Measurements from ENCODE around the gene SPTB.

SPTB gene

DNA sequence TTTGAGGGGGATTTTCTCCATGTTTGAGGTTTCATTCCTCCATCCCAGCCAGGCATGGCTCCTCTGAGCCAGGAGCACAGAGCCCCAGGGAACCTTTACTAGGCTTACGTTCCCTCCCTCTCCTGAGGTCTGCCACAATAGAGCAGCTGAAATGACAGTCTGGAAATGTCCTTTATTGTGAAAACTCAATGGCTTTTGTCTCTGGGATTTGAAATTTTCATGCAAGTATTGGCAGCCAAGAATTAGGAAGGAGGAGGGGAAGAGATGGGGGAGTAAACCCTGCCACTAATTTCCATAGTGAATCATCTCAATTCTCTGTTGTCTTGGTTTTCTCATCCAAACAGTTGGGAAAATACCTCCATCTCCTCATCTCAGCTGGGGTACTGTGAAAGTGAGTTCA, 178.0 kb downstream of the SPTB start:
- H3K79me2 ChIP-seq (ENCODE audit: control insufficient read depth, low read length), result no peaks in the 10 kb centered on the region
- H3K27ac ChIP-seq (ENCODE audit: low read depth, low read length), result no peak overlapping the region
- no peak for TF ChIP-seq EZH2phosphoT487 (IDR thresholded peaks at IDR 0.05; ENCODE audit: borderline replicate concordance, low read length)
- peaks cover 8% of the 10 kb centered on the region for H3K4me1 ChIP-seq (ENCODE audit: control insufficient read depth, low read length)
- H3K4me2 ChIP-seq (ENCODE audit: low read length), result no peak overlapping the region
- no peak overlapping the region for H3K4me3 ChIP-seq (ENCODE audit: low read length)
- no peaks in the 10 kb centered on the region for H3K36me3 ChIP-seq (ENCODE audit: control insufficient read depth, low read length)
- H3K9me3 ChIP-seq (ENCODE audit: control insufficient read depth, insufficient read depth, low read length), result no peaks in the 10 kb centered on the region
- no peaks in the 10 kb centered on the region for H3K9me2 ChIP-seq (replicated peaks; ENCODE audit: control insufficient read depth, low read length)
- H3F3A ChIP-seq (ENCODE audit: control insufficient read depth, insufficient read depth), result no peaks in the 10 kb centered on the region
- H3K27me3 ChIP-seq (ENCODE audit: control insufficient read depth, low read length), result peaks cover 60% of the 10 kb centered on the region
- no peaks in the 10 kb centered on the region for H4K20me1 ChIP-seq (ENCODE audit: control insufficient read depth, insufficient read depth, low read depth, low read length)

GRCh38 chr14:64700894-64701293, 178.8 kb downstream of the SPTB start:
- Histone ChIP-seq H3K4me3 (ENCODE audit: low read length) (no peak overlapping the region), H4K20me1 (ENCODE audit: control insufficient read depth, insufficient read depth, low read depth, low read length) (no peaks in the 10 kb centered on the region), H3K4me2 (ENCODE audit: low read length) (no peak overlapping the region), H3F3A (ENCODE audit: control insufficient read depth, insufficient read depth) (no peaks in the 10 kb centered on the region), H3K4me1 (ENCODE audit: control insufficient read depth, low read length) (peaks cover 8% of the 10 kb centered on the region), H3K79me2 (ENCODE audit: control insufficient read depth, low read length) (no peaks in the 10 kb centered on the region), H3K27ac (ENCODE audit: low read depth, low read length) (no peak overlapping the region), H3K9me2 (replicated peaks; ENCODE audit: control insufficient read depth, low read length) (no peaks in the 10 kb centered on the region), H3K36me3 (ENCODE audit: control insufficient read depth, low read length) (no peaks in the 10 kb centered on the region), H3K9me3 (ENCODE audit: control insufficient read depth, insufficient read depth, low read length) (no peaks in the 10 kb centered on the region), H3K27me3 (ENCODE audit: control insufficient read depth, low read length) (peaks cover 59% of the 10 kb centered on the region)
- no peak for TF ChIP-seq EZH2phosphoT487 (IDR thresholded peaks at IDR 0.05; ENCODE audit: borderline replicate concordance, low read length)
- TF ChIP-seq, protein P1, sequence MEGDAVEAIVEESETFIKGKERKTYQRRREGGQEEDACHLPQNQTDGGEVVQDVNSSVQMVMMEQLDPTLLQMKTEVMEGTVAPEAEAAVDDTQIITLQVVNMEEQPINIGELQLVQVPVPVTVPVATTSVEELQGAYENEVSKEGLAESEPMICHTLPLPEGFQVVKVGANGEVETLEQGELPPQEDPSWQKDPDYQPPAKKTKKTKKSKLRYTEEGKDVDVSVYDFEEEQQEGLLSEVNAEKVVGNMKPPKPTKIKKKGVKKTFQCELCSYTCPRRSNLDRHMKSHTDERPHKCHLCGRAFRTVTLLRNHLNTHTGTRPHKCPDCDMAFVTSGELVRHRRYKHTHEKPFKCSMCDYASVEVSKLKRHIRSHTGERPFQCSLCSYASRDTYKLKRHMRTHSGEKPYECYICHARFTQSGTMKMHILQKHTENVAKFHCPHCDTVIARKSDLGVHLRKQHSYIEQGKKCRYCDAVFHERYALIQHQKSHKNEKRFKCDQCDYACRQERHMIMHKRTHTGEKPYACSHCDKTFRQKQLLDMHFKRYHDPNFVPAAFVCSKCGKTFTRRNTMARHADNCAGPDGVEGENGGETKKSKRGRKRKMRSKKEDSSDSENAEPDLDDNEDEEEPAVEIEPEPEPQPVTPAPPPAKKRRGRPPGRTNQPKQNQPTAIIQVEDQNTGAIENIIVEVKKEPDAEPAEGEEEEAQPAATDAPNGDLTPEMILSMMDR (IDR thresholded peaks at IDR 0.05; ENCODE audit: low read depth, low read length, poor library complexity, severe bottlenecking), result no peak

GRCh38 chr14:64700290-64700689, 179.4 kb downstream of the SPTB start:
- Histone ChIP-seq H3K4me2 (ENCODE audit: low read length) (no peak overlapping the region), H4K20me1 (ENCODE audit: control insufficient read depth, insufficient read depth, low read depth, low read length) (no peaks in the 10 kb centered on the region), H3K4me3 (ENCODE audit: low read length) (no peak overlapping the region), H3F3A (ENCODE audit: control insufficient read depth, insufficient read depth) (no peaks in the 10 kb centered on the region), H3K79me2 (ENCODE audit: control insufficient read depth, low read length) (no peaks in the 10 kb centered on the region), H3K36me3 (ENCODE audit: control insufficient read depth, low read length) (no peaks in the 10 kb centered on the region), H3K27ac (ENCODE audit: low read depth, low read length) (no peak overlapping the region), H3K27me3 (ENCODE audit: control insufficient read depth, low read length) (peaks cover 57% of the 10 kb centered on the region), H3K9me2 (replicated peaks; ENCODE audit: control insufficient read depth, low read length) (no peaks in the 10 kb centered on the region), H3K4me1 (ENCODE audit: control insufficient read depth, low read length) (peaks cover 8% of the 10 kb centered on the region), H3K9me3 (ENCODE audit: control insufficient read depth, insufficient read depth, low read length) (no peaks in the 10 kb centered on the region)
- no peak for TF ChIP-seq EZH2phosphoT487 (IDR thresholded peaks at IDR 0.05; ENCODE audit: borderline replicate concordance, low read length)
- TF ChIP-seq, protein P1 (IDR thresholded peaks at IDR 0.05; ENCODE audit: low read depth, low read length, poor library complexity, severe bottlenecking), result no peak

GRCh38 chr14:64698903-64699302, 180.8 kb downstream of the SPTB start:
- Histone ChIP-seq H3F3A (ENCODE audit: control insufficient read depth, insufficient read depth) (no peaks in the 10 kb centered on the region), H3K4me1 (ENCODE audit: control insufficient read depth, low read length) (peaks cover 8% of the 10 kb centered on the region), H3K4me2 (ENCODE audit: low read length) (no peak overlapping the region; the same call in 1 of the 2 replicates), H3K27me3 (ENCODE audit: control insufficient read depth, low read length) (peaks cover 57% of the 10 kb centered on the region), H3K36me3 (ENCODE audit: control insufficient read depth, low read length) (no peaks in the 10 kb centered on the region), H4K20me1 (ENCODE audit: control insufficient read depth, insufficient read depth, low read depth, low read length) (no peaks in the 10 kb centered on the region), H3K79me2 (ENCODE audit: control insufficient read depth, low read length) (no peaks in the 10 kb centered on the region), H3K9me3 (ENCODE audit: control insufficient read depth, insufficient read depth, low read length) (no peaks in the 10 kb centered on the region), H3K9me2 (replicated peaks; ENCODE audit: control insufficient read depth, low read length) (no peaks in the 10 kb centered on the region), H3K27ac (ENCODE audit: low read depth, low read length) (no peak overlapping the region), H3K4me3 (ENCODE audit: low read length) (no peak overlapping the region)
- TF ChIP-seq EZH2phosphoT487 (IDR thresholded peaks at IDR 0.05; ENCODE audit: borderline replicate concordance, low read length), result no peak
- TF ChIP-seq, protein P1 (IDR thresholded peaks at IDR 0.05; ENCODE audit: low read depth, low read length, poor library complexity, severe bottlenecking), result no peak

Data from DOHH2 (cell line).